Activated CD4-positive, alpha-beta T cell treated with anti-CD3 and anti-CD28 coated beads, Interleukin-2, amount 50 U/mL, for 24 hours (primary cell): Measurements from ENCODE around the gene PLPPR3.

Experiments used
- DNase-seq, 2 donors: peaks; one replicate each; pipeline ENCODE4 v3.0.0-alpha.2; 2020; ENCODE audit warnings: low read depth in 1 of 2, low spot score in 1 of 2

Gene PLPPR3

DNA sequence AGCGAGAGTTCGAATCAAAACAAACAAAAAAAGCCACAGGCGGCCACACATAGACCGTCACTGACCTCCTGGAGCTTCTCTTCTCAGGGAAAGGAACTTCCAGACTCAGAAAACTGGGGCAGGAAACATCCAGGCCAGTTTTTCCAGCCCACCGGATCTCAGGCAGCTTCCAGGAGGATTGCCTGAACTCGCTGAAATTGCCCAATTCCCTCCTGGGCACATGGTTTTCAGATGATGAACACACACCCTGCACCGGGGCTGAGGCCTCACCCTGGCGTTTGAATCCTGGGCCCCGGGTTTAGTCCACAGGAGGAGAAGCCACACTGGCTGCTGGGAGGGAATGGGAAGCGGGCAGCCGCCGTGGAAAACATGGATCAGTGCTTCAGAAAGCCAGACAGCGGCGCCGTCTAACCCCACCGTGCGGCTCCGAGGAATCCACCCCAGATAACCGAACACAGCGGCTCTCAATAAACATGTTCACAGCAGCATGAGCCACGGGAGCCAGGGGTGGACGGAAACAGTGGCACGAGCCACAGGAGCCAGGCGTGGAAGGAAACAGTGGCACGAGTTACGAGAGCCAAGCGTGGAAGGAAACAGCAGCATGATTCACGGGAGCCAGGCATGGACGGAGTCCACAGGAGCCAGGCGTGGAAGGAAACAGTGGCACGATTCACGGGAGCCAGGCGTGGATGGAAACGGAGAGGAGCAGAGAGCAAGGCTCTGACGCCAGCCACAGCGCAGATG is 42.7 kb downstream of the PLPPR3 start:
- no peak for DNase-seq

DNA sequence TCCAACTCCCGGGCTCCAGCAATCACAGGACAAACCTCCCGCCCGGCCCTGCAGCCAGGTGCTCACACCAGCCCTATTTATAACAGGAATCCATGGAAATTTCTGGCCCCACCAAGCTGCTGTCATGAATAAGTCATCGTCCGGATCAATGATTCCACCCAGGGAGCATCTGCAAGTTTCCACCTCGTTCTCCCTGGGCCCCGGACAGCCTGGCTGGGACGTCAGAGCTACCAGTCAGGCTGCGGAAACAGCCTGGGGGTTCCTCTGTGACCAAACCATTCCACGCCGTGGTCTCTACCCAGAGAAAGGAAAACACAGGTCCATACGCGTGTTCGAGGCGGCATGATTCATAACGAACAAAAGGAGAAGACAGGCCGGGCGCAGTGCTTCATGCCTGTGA is 45.2 kb downstream of the PLPPR3 start:
- no peak for DNase-seq

DNA sequence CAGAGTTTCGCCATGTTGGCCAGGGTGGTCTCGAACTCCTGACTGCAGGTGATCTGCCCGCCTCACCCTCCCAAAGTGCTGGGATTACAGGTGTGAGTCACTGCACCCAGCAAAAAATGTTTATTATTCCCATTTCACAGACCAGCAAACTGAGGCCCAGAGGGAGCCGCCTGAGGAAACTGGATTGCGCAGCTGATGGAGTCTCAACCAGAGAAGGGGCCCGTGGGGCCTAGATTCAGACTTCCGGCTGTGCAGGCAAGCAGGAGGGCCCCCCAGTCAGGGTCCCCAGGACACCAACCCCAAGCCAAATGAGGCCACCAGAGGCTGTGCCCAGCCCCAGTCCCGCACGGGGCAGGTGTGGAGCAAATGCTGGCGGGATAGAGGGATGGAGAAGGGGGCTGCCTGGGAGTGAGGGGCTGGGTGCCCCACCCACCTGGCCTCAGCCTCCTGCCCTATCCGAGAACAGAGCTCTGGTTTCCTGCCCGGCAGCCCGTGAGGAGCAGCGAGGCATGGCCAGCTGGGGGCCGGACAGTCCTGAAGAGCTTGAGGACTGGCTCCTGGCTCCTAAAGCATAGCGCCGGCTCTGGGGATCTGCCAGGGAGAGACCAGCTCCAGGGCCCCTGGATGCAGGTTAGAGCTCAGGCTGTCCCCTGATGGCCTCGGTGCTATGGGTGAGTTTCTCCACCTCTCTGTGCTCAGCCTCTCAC is 48.9 kb downstream of the PLPPR3 start:
- no peak for DNase-seq

GRCh38 chr19:772063-772462 is 49.7 kb downstream of the PLPPR3 start:
- DNase-seq, result no peak

- DNase-seq, result no peak
Measured at GRCh38 chr19:771332-771785, 50.4 kb downstream of the PLPPR3 start.

- DNase-seq, result no peak
Measured at GRCh38 chr19:769616-770015, 52.1 kb downstream of the PLPPR3 start.

DNA sequence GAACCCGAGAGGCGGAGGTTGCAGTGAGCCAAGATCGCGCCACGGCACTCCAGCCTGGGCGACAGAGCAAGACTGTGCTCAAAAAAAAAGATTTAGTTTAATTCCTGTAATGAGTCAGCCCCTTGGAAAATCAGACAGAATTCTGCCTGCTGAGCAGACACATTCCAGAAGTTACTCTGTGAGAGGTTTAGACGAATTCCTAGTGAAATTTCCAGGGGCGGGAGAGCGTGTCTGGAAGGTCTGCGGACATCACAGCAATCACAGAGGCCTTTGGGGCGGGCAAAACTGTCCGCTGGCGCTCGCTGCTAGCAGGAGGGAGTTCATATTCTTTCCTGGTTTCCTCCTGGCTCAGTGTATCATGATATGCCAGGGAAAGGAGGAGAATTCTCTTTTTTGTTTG is 53.3 kb downstream of the PLPPR3 start:
- DNase-seq, result no peak

DNA sequence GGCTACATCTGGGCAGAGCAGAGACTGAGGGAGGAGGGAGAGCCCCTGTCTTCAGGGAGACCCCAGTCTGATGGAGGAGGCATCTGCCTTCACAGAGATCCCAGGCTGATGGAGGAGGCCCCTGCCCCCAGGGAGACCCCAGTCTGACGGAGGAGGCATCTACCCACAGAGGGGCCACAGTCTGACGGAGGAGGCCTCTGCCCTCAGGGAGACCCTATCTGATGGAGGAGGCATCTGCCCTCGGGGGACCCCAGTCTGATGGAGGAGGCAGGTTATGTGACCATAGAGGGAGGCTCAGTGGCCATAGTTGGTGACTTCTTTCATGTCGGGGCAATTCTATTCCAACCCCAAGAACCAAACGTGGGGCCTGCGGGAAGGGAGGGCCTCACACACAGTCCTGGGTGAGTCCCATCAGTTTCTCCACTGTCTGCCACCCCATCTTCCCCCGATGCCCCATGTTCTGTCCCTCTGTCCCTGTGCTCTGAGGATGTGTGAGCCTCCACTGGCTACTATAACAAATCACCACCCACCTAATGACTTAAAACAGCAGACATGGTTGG is 56.5 kb downstream of the PLPPR3 start:
- no peak for DNase-seq

- no peak for DNase-seq
Measured at GRCh38 chr19:764301-764700, 57.5 kb downstream of the PLPPR3 start.

DNA sequence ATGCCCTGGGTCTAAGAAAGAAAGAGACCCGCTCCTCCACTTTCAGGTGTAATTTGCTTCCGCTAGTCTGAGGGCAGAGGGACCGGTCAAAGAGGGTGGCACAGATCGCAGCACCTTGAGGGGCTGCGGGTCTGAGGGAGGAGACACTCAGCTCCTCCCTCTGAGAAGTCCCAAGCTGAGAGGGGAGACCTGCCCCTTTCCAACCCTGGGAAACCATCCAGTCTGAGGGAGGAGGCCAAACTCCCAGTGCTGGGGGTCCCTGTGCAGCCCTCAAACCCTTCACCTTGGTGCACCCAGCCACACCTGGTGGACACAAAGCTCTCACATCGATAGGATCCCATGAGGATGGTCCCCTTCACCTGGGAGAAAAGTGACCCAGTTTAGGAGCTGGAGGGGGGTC is 57.9 kb downstream of the PLPPR3 start:
- DNase-seq, result no peak

DNA sequence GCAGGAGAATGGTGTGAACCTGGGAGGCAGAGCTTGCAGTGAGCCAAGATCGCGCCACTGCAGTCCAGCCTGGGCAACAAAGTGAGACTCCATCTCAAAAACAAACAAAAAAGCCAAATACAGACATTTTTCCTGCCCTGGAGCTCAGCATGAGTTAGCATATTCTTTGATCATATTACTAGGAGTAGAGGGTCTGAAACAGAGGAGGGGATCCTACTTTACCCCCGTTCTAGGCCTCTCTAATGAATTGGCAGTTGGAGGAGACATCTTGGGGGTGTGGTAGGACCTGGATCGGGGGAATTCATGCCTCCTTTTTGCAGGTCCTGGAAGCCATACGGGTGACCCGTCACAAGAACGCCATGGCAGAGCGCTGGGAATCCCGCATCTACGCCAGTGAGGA is 58.6 kb downstream of the PLPPR3 start:
- DNase-seq, result no peak
